D341Med (cell line): ENCODE data around the gene KATNAL2.
A peak's percentile ranks its signal among the peaks of the same experiment; 100 is the strongest.

ENCODE experiments used
- DNase-seq: peaks from one replicate; pipeline ENCODE4 v3.0.0; 2012; ENCODE audit warnings: low spot score

Gene KATNAL2

GRCh38 chr18:47113796-47114540, 196.6 kb downstream of the KATNAL2 start:
- DNase-seq = no peak

- DNase-seq = no peak
These were observed 197.8 kb downstream of the KATNAL2 start for GRCh38 chr18:47115205-47115604.

- no peak for DNase-seq
These were observed 201.6 kb downstream of the KATNAL2 start for GRCh38 chr18:47118981-47119380.

GRCh38 chr18:47120428-47120827, 203.0 kb downstream of the KATNAL2 start:
- no peak for DNase-seq

GRCh38 chr18:47121146-47121545, 203.7 kb downstream of the KATNAL2 start:
- no peak for DNase-seq

GRCh38 chr18:47141289-47141688, 223.9 kb downstream of the KATNAL2 start:
- no peak for DNase-seq

- DNase-seq = no peak
These were observed 225.8 kb downstream of the KATNAL2 start for GRCh38 chr18:47143153-47143552.

- no peak for DNase-seq
These were observed 226.6 kb downstream of the KATNAL2 start for GRCh38 chr18:47143899-47144485.

DNA sequence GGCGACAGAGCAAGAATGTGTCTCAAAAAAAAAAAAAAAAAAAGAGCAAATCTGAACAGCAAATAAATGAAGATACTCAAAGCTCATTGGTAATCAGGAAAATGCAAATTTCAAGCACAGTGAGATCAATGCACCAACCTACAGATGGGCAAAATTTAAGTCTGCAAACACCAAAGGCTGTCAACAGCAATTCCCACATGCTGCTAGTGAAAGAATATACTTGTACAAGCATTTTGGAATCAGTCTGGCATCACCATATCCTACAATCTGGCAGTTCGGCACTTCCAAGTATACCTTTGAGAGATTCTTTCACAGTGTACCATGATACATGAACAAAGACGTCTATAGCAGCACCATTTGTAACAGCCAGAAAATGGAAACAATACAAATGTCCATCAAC, 228.8 kb downstream of the KATNAL2 start:
- no peak for DNase-seq

DNA sequence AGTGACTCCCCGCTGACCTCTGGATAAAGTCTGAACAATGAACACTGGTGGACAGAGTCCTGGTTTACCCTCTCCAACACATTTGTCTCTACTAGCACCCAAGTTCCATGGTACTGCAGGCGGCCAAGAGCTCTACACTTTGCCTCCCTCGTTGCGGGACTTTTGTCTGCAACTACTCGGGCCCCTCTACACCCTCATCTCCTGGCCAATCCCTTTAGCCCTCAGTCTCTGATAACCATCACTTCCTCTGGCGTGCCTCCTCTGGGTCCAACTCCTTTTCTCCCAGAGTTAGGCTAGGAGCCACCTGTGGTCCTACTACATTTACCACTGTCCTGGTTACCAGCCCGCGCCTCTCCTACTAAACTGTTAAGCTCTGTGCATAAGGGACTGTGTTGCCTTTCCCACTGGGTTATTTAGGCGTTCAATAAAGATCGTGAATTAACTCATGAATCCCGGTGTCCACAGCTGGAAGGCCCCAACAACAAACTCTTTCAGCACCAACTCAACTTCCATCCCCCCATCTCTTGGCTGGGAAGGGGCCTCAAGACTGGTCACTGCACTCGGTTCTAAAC, 232.1 kb downstream of the KATNAL2 start:
- peak; percentile 42 for DNase-seq

DNA sequence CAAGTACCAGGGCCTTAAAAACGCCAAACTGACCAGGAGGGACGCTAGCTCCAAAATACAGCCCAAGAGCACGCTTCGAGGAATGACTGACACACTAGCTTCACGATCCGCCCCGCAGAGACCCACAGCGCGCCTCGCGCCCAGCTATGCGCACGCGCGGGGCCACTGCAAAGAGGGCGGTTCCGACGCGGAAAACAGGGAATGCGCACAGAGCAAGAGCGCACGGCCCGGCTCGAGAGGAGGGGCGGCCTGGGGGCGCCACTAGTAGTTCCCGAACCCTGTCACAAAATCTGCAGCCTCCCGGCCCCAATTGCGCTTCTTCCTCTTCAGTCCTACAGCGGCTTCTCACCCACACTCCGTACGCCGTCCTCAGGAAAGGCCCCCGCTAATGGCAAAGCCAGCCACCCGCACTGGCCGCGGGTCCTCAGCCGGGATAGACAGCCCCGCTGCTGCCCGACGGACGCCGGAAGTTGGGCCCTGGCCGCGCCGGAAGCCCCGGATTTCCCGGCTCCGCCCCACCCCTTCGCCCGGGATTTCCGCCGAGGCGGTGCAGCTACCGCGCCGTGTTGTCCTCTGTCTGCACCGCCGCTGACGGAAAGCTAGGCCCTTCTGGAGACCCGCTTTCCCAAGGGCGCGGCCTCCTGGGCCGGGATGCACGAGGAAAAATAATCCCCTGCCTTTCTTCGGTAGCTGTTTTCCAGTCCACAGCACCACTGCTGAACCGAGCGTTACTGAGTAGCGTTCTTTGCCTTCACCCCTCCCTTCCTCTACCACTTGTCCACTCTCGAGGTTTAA, 232.8 kb downstream of the KATNAL2 start, which contains the start of gene HDHD2:
TSS of gene HDHD2 (minus strand) at position 472 of the 795 bp plus-strand sequence. CDS start 14,061 bp downstream, outside the sequence.
- peak; percentile 98 for DNase-seq

DNA sequence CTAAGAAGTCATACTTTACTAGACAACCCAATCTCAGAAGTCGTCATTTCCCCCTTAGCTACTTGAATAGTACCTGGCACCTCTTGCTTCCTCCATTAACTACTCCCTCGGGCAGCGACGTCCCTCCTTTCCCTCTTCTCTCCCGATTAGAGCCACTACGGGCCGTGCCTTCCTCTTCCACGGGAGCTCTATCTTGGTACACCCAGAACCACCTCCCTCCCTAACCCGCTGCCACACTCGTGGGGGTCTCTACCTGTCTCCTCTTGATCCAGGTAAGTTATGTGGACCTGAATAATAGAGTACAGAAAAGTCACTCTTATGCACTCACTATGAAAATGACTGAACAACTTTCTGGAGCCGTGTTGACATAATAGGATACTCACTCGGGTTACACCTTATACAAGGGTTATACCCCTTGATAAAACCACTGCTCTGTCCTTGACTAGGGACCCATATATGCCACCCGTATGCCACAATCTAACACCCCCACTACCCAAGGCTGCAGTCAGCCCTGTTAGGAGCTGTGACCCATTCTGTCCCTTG, 233.5 kb downstream of the KATNAL2 start:
- DNase-seq = peak; percentile 60

GRCh38 chr18:47151439-47151838, 234.0 kb downstream of the KATNAL2 start:
- DNase-seq = no peak
